GM12878 (cell line): ENCODE results near the gene TPRN. TPM values are rescaled to one million over a fixed set of nuclear protein-coding genes. Genes with fewer than 3 reads are reported as not detected.
A peak's percentile ranks its signal among the peaks of the same experiment; 100 is the strongest.

Source experiments
- ATAC-seq: fragments of 200-7000 bp; cut with Tn5 transposase; 3 replicates; pipeline ENCODE4 v1.9.1; 2020; ENCODE audit warnings: mild to moderate bottlenecking, moderate library complexity
- BruUV-seq: library from RNA; stranded (reverse); fragments of 400-500 nt; replicated peaks from 2 replicates; lab custom pipeline; 2021; lab: Mats Ljungman, UMichigan
- CTCF ChIA-PET: fragments of 300-600 bp; sonication (Branson Sonifier 250); formaldehyde crosslinking; extraction: SDS; loops from one replicate; lab custom pipeline; 2021; ENCODE audit warnings: inconsistent platforms; lab: Yijun Ruan, JAX
- POLR2A ChIA-PET: fragments of 350-600 bp; formaldehyde crosslinking; extraction: SDS; loops from one replicate; lab custom pipeline; 2021; ENCODE audit warnings: inconsistent platforms; lab: Charles Lee
- RAD21 ChIA-PET: fragments of 300-600 bp; sonication (Branson Sonifier 250); formaldehyde crosslinking; loops from one replicate; lab custom pipeline; 2023; ENCODE audit warnings: antibody characterized with exemption; ENCODE audit not compliant: unreplicated experiment; lab: Charles Lee
- SMC1A ChIA-PET: fragments of 300-600 bp; sonication (Branson Sonifier 250); formaldehyde crosslinking; loops from one replicate; lab custom pipeline; 2023; ENCODE audit not compliant: unreplicated experiment, uncharacterized antibody; lab: Charles Lee
- DNase-seq: peaks from one replicate; pipeline ENCODE4 v3.0.0-alpha.2; 2011; ENCODE audit warnings: low read depth, low spot score
- FAIRE-seq: peaks from 3 replicates; lab custom pipeline; 2011; peaks lifted over from hg19 to GRCh38; lab: Jason Lieb, UNC
- H2AFZ ChIP-seq: 2 replicates; pipeline ENCODE4 v1.6.0; 2011; ENCODE audit warnings: low read depth, low read length, control low read depth; ENCODE audit not compliant: control insufficient read depth
- H3K27ac ChIP-seq: 2 replicates; pipeline ENCODE4 v1.5.1; 2011; ENCODE audit warnings: control low read depth; ENCODE audit not compliant: control insufficient read depth, insufficient read depth
- H3K27me3 ChIP-seq, 2 experiments: replicated peaks in 1 of 2; 2 replicates each; pipeline versions ENCODE4 v1.6.0 to v1.6.1; 2011; ENCODE audit warnings: low read length in 1 of 2; ENCODE audit not compliant: control insufficient read depth in 2 of 2, insufficient read depth in 2 of 2
- H3K36me3 ChIP-seq, 2 experiments: 2 replicates each; pipeline ENCODE4 v1.5.1; 2011; ENCODE audit warnings: low read length in 1 of 2; ENCODE audit not compliant: control insufficient read depth in 2 of 2, insufficient read depth in 2 of 2
- H3K4me1 ChIP-seq: 2 replicates; pipeline ENCODE4 v1.6.1; 2011; ENCODE audit warnings: mild to moderate bottlenecking, low read length, moderate library complexity, mixed read lengths; ENCODE audit not compliant: control insufficient read depth, insufficient read depth
- H3K4me2 ChIP-seq: 2 replicates; pipeline ENCODE4 v1.6.0; 2011; ENCODE audit warnings: control low read depth; ENCODE audit not compliant: control insufficient read depth, insufficient read depth
- H3K4me3 ChIP-seq: fragments of 200-600 bp; sonication (generic); 2 replicates; pipeline ENCODE4 v1.5.1; 2016
- H3K79me2 ChIP-seq: 2 replicates; pipeline ENCODE4 v1.6.0; 2011; ENCODE audit warnings: low read length; ENCODE audit not compliant: control insufficient read depth, insufficient read depth
- H3K9ac ChIP-seq: 2 replicates; pipeline ENCODE4 v1.8.0; 2011; ENCODE audit warnings: low read length, control low read depth, mixed read lengths; ENCODE audit not compliant: control insufficient read depth, insufficient read depth
- H3K9me3 ChIP-seq: replicated peaks from 3 replicates; pipeline ENCODE4 v1.5.1; 2011; ENCODE audit warnings: mild to moderate bottlenecking, low read length; ENCODE audit not compliant: control insufficient read depth, insufficient read depth
- H4K20me1 ChIP-seq: 2 replicates; pipeline ENCODE4 v1.6.0; 2011; ENCODE audit not compliant: control insufficient read depth, insufficient read depth
- CREM ChIP-seq: IDR thresholded peaks from 2 replicates; pipeline ENCODE4 v1.6.1; 2014; ENCODE audit warnings: antibody characterized with exemption, low read depth
- DPF2 ChIP-seq: fragments of 450-650 bp; IDR thresholded peaks from 2 replicates; pipeline ENCODE4 v1.6.1; 2017; ENCODE audit warnings: mild to moderate bottlenecking
- POLR2A ChIP-seq: IDR thresholded peaks from 2 replicates; pipeline ENCODE4 v1.6.1; 2011; ENCODE audit warnings: low read depth, mild to moderate bottlenecking, low read length
- POLR2AphosphoS2 ChIP-seq: IDR thresholded peaks from 2 replicates; pipeline ENCODE4 v1.6.1; 2011; ENCODE audit warnings: low read depth, mild to moderate bottlenecking, low read length, improper control_type of control experiment, moderate library complexity
- YBX1 ChIP-seq: fragments of 450-650 bp; IDR thresholded peaks from 2 replicates; pipeline ENCODE4 v1.6.1; 2016; ENCODE audit warnings: antibody characterized with exemption
- ZNF274 ChIP-seq: IDR thresholded peaks from one replicate; pipeline ENCODE4 v1.8.0; 2011; ENCODE audit not compliant: insufficient read length, insufficient read depth
- ZZZ3 ChIP-seq: IDR thresholded peaks from 2 replicates; pipeline ENCODE4 v1.6.1; 2011; ENCODE audit warnings: low read depth; ENCODE audit not compliant: control insufficient read depth, insufficient read length
- WGBS: methylation state at CpG from one replicate; pipeline ENCODE4 v1.1.6; 2016; ENCODE audit warnings: low lambda C conversion rate; ENCODE audit not compliant: insufficient replicate concordance, insufficient coverage; ENCODE audit errors: missing lambda C conversion rate; 5-methylcytosine and 5-hydroxymethylcytosine counted together
- in situ Hi-C: fragments of 300-500 bp; cut with MboI; formaldehyde crosslinking; loops from 9 replicates; pipeline ENCODE4 v1.14.3; 2018; ENCODE audit warnings: mixed read lengths
- intact Hi-C: fragments of 100-400 bp; cut with micrococcal nuclease; formaldehyde crosslinking; loops from one replicate; pipeline ENCODE4 v1.14.2; 2022; ENCODE audit not compliant: unreplicated experiment
- polyA plus RNA-seq, 11 experiments: library from polyadenylated mRNA; depleted of rRNA in 4 of 11; unstranded in 6 of 11; stranded (reverse) in 5 of 11; fragments of >200 nt; fragmentation: Nextera tagmentation in 4 of 11; fragmentation: Illumina TruSeq in 1 of 11; extraction: Ambion mirVana in 4 of 11; extraction: Trizol in 1 of 11; gene quantifications; 1 replicate in 1 of 11; 2 replicates in 10 of 11; pipeline versions ENCODE4 v1.2.1 to v1.2.3, GENCODE V29; 2011 to 2016; ENCODE audit warnings: inconsistent platforms in 2 of 11, missing spikeins in 2 of 11, low read depth in 1 of 11
- total RNA-seq, 4 experiments: library from RNA; depleted of rRNA in 3 of 4; stranded (reverse); fragments of >200 nt in 3 of 4; fragmentation: Illumina TruSeq in 1 of 4; extraction: Trizol in 1 of 4; gene quantifications; 2 replicates each; pipeline versions ENCODE4 v1.2.1 to v1.2.3, GENCODE V29; 2013 to 2021
- TF ChIP-seq, protein P1 (sequence below): fragments of 450-650 bp; IDR thresholded peaks from 2 replicates; pipeline ENCODE4 v1.6.1; 2017; ENCODE audit warnings: mild to moderate bottlenecking, low read depth, inconsistent platforms; ENCODE audit not compliant: poor library complexity, severe bottlenecking
- TF ChIP-seq, protein P2 (sequence below): IDR thresholded peaks from 2 replicates; pipeline ENCODE4 v1.6.1; 2011; ENCODE audit warnings: borderline replicate concordance, low read depth, mild to moderate bottlenecking, moderate library complexity, low read length; ENCODE audit not compliant: insufficient read depth, poor library complexity, severe bottlenecking

The TPRN gene
- total and polyA plus RNA-seq, 10 of the 15 experiments (the other 5 are each of a cell fraction or from before 2014, with no cell fraction given), result 0.18 to 19.5 (median 3.1) TPM

DNA sequence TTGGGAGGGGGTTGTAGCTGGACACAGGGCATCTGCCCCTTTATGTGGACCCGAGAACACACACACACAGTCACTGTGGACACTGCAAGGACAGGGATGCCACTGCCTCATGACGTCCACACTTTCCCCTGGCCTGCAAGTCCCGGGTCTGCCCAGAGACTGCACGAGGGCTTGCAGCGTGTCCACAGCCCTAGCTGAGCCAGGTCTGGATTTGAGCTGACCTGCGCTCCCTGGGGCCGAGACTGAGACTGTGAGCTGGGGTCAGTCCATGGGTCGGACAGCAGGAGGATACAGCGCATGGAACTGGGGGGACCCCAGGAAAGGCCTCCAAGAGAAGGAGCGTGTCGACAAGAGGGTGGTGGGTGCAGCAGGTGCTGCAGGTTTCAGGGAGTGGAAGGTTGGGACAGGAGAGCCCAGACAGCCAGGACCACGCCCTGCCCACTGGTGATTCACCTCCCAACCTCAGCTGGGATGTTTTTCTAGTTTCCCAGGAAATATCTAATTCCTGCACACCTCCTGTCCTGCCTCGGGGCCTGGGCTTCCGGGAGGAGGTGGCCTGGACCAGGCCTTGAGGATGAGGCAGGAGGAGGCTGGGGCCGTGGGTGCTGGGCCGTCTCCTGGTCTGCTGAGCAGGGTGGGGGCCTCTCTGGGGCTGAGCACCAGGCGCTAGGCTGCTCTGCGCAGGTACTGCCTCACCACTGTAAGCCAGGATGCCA is 26.0 kb upstream of the TPRN start (continued):
- TF ChIP-seq, protein P1, sequence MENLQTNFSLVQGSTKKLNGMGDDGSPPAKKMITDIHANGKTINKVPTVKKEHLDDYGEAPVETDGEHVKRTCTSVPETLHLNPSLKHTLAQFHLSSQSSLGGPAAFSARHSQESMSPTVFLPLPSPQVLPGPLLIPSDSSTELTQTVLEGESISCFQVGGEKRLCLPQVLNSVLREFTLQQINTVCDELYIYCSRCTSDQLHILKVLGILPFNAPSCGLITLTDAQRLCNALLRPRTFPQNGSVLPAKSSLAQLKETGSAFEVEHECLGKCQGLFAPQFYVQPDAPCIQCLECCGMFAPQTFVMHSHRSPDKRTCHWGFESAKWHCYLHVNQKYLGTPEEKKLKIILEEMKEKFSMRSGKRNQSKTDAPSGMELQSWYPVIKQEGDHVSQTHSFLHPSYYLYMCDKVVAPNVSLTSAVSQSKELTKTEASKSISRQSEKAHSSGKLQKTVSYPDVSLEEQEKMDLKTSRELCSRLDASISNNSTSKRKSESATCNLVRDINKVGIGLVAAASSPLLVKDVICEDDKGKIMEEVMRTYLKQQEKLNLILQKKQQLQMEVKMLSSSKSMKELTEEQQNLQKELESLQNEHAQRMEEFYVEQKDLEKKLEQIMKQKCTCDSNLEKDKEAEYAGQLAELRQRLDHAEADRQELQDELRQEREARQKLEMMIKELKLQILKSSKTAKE, result no peak
- TF ChIP-seq POLR2A, result peak; percentile 5

DNA sequence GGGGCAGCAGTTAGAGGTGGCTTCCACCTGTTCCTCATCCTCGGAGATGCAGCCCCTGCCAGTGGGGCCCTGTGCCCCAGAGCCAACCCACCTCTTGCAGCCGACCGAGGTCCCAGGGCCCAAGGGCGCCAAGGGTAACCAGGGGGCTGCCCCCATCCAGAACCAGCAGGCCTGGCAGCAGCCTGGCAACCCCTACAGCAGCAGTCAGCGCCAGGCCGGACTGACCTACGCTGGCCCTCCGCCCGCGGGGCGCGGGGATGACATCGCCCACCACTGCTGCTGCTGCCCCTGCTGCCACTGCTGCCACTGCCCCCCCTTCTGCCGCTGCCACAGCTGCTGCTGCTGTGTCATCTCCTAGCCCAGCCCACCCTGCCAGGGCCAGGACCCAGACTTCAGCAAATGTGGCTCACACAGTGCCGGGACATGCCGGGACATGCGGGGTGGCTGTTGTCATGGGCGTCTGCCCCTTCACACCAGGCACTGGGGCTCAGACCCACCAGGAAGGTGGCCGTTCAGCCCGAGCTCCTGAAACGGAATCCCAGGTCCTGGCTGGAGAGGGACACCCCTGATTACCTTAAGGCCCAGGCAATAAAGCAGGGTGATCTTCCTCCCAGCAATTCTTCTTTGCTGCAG is 25.3 kb upstream of the TPRN start:
- no peaks in the 10 kb centered on the region for H3K79me2 ChIP-seq
- no peaks in the 10 kb centered on the region for H4K20me1 ChIP-seq
- H3K27ac ChIP-seq, result no peak overlapping the region
- peaks cover 16% of the 10 kb centered on the region for H3K4me1 ChIP-seq
- no peak overlapping the region for H2AFZ ChIP-seq
- ATAC-seq, result no peak
- FAIRE-seq, result no peak
- no peak overlapping the region for H3K4me3 ChIP-seq
- no peak overlapping the region for H3K4me2 ChIP-seq
- no peaks in the 10 kb centered on the region for H3K27me3 ChIP-seq
- no peak overlapping the region for H3K9ac ChIP-seq
- intact Hi-C loops (loop anchor here (10.0 kb wide), 1 partner anchor 181 kb away; the partner anchor contains the start of gene NPDC1), in situ Hi-C loops (loop anchor here (5.0 kb wide), 1 partner anchor 104 kb away; no protein-coding TSS in a partner anchor)
- BruUV-seq, result no TSS peak
- TF ChIP-seq DPF2 (no peak), YBX1 (no peak), ZZZ3 (no peak), POLR2AphosphoS2 (no peak), ZNF274 (no peak), CREM (no peak)
- TF ChIP-seq, protein P2, sequence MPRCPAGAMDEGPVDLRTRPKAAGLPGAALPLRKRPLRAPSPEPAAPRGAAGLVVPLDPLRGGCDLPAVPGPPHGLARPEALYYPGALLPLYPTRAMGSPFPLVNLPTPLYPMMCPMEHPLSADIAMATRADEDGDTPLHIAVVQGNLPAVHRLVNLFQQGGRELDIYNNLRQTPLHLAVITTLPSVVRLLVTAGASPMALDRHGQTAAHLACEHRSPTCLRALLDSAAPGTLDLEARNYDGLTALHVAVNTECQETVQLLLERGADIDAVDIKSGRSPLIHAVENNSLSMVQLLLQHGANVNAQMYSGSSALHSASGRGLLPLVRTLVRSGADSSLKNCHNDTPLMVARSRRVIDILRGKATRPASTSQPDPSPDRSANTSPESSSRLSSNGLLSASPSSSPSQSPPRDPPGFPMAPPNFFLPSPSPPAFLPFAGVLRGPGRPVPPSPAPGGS, result no peak
- H3K9me3 ChIP-seq, result no peaks in the 10 kb centered on the region
- H3K36me3 ChIP-seq, result no peaks in the 10 kb centered on the region
- CTCF ChIA-PET, result interaction anchor here (0.8 to 6.4 kb wide), 11 partner anchors 12 to 197 kb away, joined by 3 to 52 read pairs (median 7); partner anchors contain the start of genes SAPCD2 and TUBB4B
- RAD21 ChIA-PET, result interaction anchor here (0.8 to 1.9 kb wide), 4 partner anchors 29 to 179 kb away, joined by 3 to 10 read pairs (median 3); no protein-coding TSS in a partner anchor
- no peak for DNase-seq
- WGBS, result 76% methylated on average over 21 of the region's 21 CpGs
- SMC1A ChIA-PET, result interaction anchor here (0.6 to 3.3 kb wide), 4 partner anchors 11 to 108 kb away, joined by 3 to 11 read pairs (median 4); no protein-coding TSS in a partner anchor
- POLR2A ChIA-PET, result interaction anchor here (1.0 to 5.5 kb wide), 4 partner anchors 15 to 108 kb away, joined by 3 to 68 read pairs (median 3); partner anchors contain the start of genes NDOR1, TMEM203, TPRN and TUBB4B
